Stimulated activated CD8-positive, alpha-beta memory T cell treated with anti-CD3 and anti-CD28 coated beads, Interleukin-12 subunit alpha, Interleukin-12 subunit beta, amount 100 ng/mL, for 24 hours (primary cell): Measurements from ENCODE around the gene BMS1.
"Not testable (repeated sequence)": the region's sequence is repeated elsewhere in the genome, so short reads cannot be mapped to it uniquely, and the experiment has no call there.

Experiments used
- DNase-seq: peaks from one replicate; pipeline ENCODE4 v3.0.0-alpha.2; 2020; ENCODE audit errors: extremely low read depth

Gene BMS1

GRCh38 chr10:42866115-42866995 is 83.8 kb downstream of the BMS1 start:
- peak; percentile 14 for DNase-seq

- DNase-seq, result no peak
Observed at GRCh38 chr10:42867571-42867970, 85.0 kb downstream of the BMS1 start.

- no peak for DNase-seq
Observed at GRCh38 chr10:42868530-42868929, 85.9 kb downstream of the BMS1 start.

- DNase-seq, result no peak
Observed at GRCh38 chr10:42869977-42870350, 87.4 kb downstream of the BMS1 start.

- not testable (repeated sequence) for DNase-seq
Observed at GRCh38 chr10:42871138-42871641, 88.6 kb downstream of the BMS1 start.

GRCh38 chr10:42871823-42872222 is 89.2 kb downstream of the BMS1 start:
- no peak for DNase-seq

GRCh38 chr10:42872865-42873435 is 90.4 kb downstream of the BMS1 start:
- no peak for DNase-seq

- no peak for DNase-seq
Observed at GRCh38 chr10:42874713-42875387, 92.3 kb downstream of the BMS1 start.

- DNase-seq, result no peak
Observed at GRCh38 chr10:42875388-42875755, 92.8 kb downstream of the BMS1 start.

- no peak for DNase-seq
Observed at GRCh38 chr10:42875798-42876341, 93.3 kb downstream of the BMS1 start.

GRCh38 chr10:42876476-42876875 is 93.9 kb downstream of the BMS1 start:
- DNase-seq, result no peak

- DNase-seq, result no peak
Observed at GRCh38 chr10:42876945-42877344, 94.3 kb downstream of the BMS1 start.

- no peak for DNase-seq
Observed at GRCh38 chr10:42877496-42878030, 95.0 kb downstream of the BMS1 start.

GRCh38 chr10:42878134-42878820 is 95.7 kb downstream of the BMS1 start:
- no peak for DNase-seq

GRCh38 chr10:42878821-42879195 is 96.2 kb downstream of the BMS1 start:
- no peak for DNase-seq

- no peak for DNase-seq
Observed at GRCh38 chr10:42879380-42880254, 97.0 kb downstream of the BMS1 start.

- no peak for DNase-seq
Observed at GRCh38 chr10:42880255-42880620, 97.6 kb downstream of the BMS1 start.

GRCh38 chr10:42882597-42882996 is 100.0 kb downstream of the BMS1 start:
- no peak for DNase-seq
